H9 (cell line): ENCODE measurements around the gene ALDOA. TPM values are rescaled to one million over a fixed set of nuclear protein-coding genes. Genes with fewer than 3 reads are reported as not detected.
"Not testable (repeated sequence)": the region's sequence is repeated elsewhere in the genome, so short reads cannot be mapped to it uniquely, and the experiment has no call there.

Experiments
- DNase-seq: peaks from one replicate; pipeline ENCODE4 v3.0.0-alpha.2; 2017
- H2AFZ ChIP-seq: one replicate; pipeline ENCODE4 v1.6.1; 2013; ENCODE audit warnings: mild to moderate bottlenecking, low read length, control low read depth, moderate library complexity
- H2AK5ac ChIP-seq: 2 replicates; pipeline ENCODE4 v1.6.1; 2013; ENCODE audit warnings: low read length, control low read depth, mixed read lengths; ENCODE audit not compliant: insufficient read length
- H2BK120ac ChIP-seq: one replicate; pipeline ENCODE4 v1.6.1; 2013; ENCODE audit warnings: low read depth, mild to moderate bottlenecking, low read length, control low read depth, inconsistent platforms; ENCODE audit not compliant: poor library complexity, severe bottlenecking
- H2BK12ac ChIP-seq: 2 replicates; pipeline ENCODE4 v1.6.1; 2013; ENCODE audit warnings: low read length, control low read depth, mixed read lengths, low read depth; ENCODE audit not compliant: insufficient read length
- H2BK15ac ChIP-seq: 2 replicates; pipeline ENCODE4 v1.6.1; 2013; ENCODE audit warnings: low read depth, low read length, control low read depth
- H2BK20ac ChIP-seq: one replicate; pipeline ENCODE4 v1.6.1; 2013; ENCODE audit warnings: low read depth, mild to moderate bottlenecking, low read length, control low read depth, inconsistent platforms; ENCODE audit not compliant: poor library complexity, severe bottlenecking
- H2BK5ac ChIP-seq: 2 replicates; pipeline ENCODE4 v1.6.1; 2013; ENCODE audit warnings: low read length, control low read depth, mixed read lengths; ENCODE audit not compliant: insufficient read length
- H3K14ac ChIP-seq: 2 replicates; pipeline ENCODE4 v1.6.1; 2013; ENCODE audit warnings: low read length, control low read depth; ENCODE audit not compliant: insufficient read depth
- H3K18ac ChIP-seq: 2 replicates; pipeline ENCODE4 v1.6.1; 2013; ENCODE audit warnings: low read depth, mild to moderate bottlenecking, mixed read lengths, low read length, control low read depth; ENCODE audit not compliant: insufficient read length
- H3K23ac ChIP-seq: 2 replicates; pipeline ENCODE4 v1.6.1; 2013; ENCODE audit warnings: low read length, control low read depth, mixed read lengths, low read depth; ENCODE audit not compliant: insufficient read length
- H3K23me2 ChIP-seq: 2 replicates; pipeline ENCODE4 v1.6.1; 2013; ENCODE audit warnings: low read depth, mild to moderate bottlenecking, mixed read lengths, low read length, control low read depth; ENCODE audit not compliant: insufficient read length, poor library complexity, severe bottlenecking
- H3K27ac ChIP-seq: 2 replicates; pipeline ENCODE4 v1.5.1; 2013; ENCODE audit warnings: low read length, control low read depth, mixed read lengths, low read depth; ENCODE audit not compliant: insufficient read length
- H3K27me3 ChIP-seq: 2 replicates; pipeline ENCODE4 v1.6.1; 2013; ENCODE audit warnings: low read length, control low read depth, inconsistent platforms; ENCODE audit not compliant: insufficient read depth
- H3K4ac ChIP-seq: 2 replicates; pipeline ENCODE4 v1.6.1; 2013; ENCODE audit warnings: low read depth, mild to moderate bottlenecking, control low read depth, inconsistent platforms, low read length, moderate library complexity
- H3K4me1 ChIP-seq: 2 replicates; pipeline ENCODE4 v1.6.1; 2013; ENCODE audit warnings: low read length, control low read depth, inconsistent platforms; ENCODE audit not compliant: insufficient read depth
- H3K4me2 ChIP-seq: 2 replicates; pipeline ENCODE4 v1.6.1; 2013; ENCODE audit warnings: low read length, control low read depth, mixed read lengths; ENCODE audit not compliant: insufficient read length, insufficient read depth
- H3K56ac ChIP-seq: 2 replicates; pipeline ENCODE4 v1.6.1; 2013; ENCODE audit warnings: low read depth, mild to moderate bottlenecking, mixed read lengths, low read length, control low read depth; ENCODE audit not compliant: insufficient read length
- H3K79me1 ChIP-seq: 2 replicates; pipeline ENCODE4 v1.6.1; 2013; ENCODE audit warnings: low read depth, mild to moderate bottlenecking, moderate library complexity, low read length, control low read depth, inconsistent platforms; ENCODE audit not compliant: insufficient read depth, poor library complexity, severe bottlenecking
- H3K79me2 ChIP-seq: 2 replicates; pipeline ENCODE4 v1.6.1; 2013; ENCODE audit warnings: low read length, control low read depth, inconsistent platforms; ENCODE audit not compliant: insufficient read depth
- H3K9ac ChIP-seq: 2 replicates; pipeline ENCODE4 v1.6.1; 2013; ENCODE audit warnings: low read length, control low read depth, mixed read lengths; ENCODE audit not compliant: insufficient read length; ENCODE audit errors: extremely low read depth
- H3K9me3 ChIP-seq: one replicate; pipeline ENCODE4 v1.6.1; 2013; ENCODE audit warnings: low read depth, low read length, inconsistent platforms; ENCODE audit not compliant: control insufficient read depth
- H3T11ph ChIP-seq: one replicate; pipeline ENCODE4 v1.6.1; 2013; ENCODE audit warnings: mild to moderate bottlenecking, low read length, control low read depth, inconsistent platforms
- H4K20me1 ChIP-seq: one replicate; pipeline ENCODE4 v1.6.1; 2013; ENCODE audit not compliant: control insufficient read depth, insufficient read length, insufficient read depth
- H4K5ac ChIP-seq: 2 replicates; pipeline ENCODE4 v1.6.1; 2013; ENCODE audit warnings: low read depth, mild to moderate bottlenecking, mixed read lengths, low read length, control low read depth; ENCODE audit not compliant: insufficient read length
- H4K8ac ChIP-seq: replicated peaks from 2 replicates; pipeline ENCODE4 v1.6.1; 2013; ENCODE audit warnings: low read length, control low read depth, mixed read lengths, low read depth; ENCODE audit not compliant: insufficient read length
- H4K91ac ChIP-seq: 2 replicates; pipeline ENCODE4 v1.6.1; 2013; ENCODE audit warnings: low read depth, mild to moderate bottlenecking, moderate library complexity, mixed read lengths, low read length, control low read depth; ENCODE audit not compliant: insufficient read length
- H3K27ac Mint-ChIP-seq, 3 experiments: 2 replicates in 2 of 3; 3 replicates in 1 of 3; pipeline ENCODE4 v1.8.0; 2020 to 2021; ENCODE audit warnings: mixed read lengths in 3 of 3, mild to moderate bottlenecking in 1 of 3, moderate library complexity in 1 of 3
- H3K27me3 Mint-ChIP-seq: 2 replicates; pipeline ENCODE4 v1.8.0; 2021; ENCODE audit warnings: low read depth, mild to moderate bottlenecking, moderate library complexity, mixed read lengths
- H3K36me3 Mint-ChIP-seq, 3 experiments: 2 replicates in 2 of 3; 3 replicates in 1 of 3; pipeline ENCODE4 v1.8.0; 2020 to 2021; ENCODE audit warnings: low read depth in 3 of 3, mixed read lengths in 3 of 3; ENCODE audit not compliant: insufficient read depth in 1 of 3
- H3K4me1 Mint-ChIP-seq, 2 experiments: 2 replicates each; pipeline ENCODE4 v1.8.0; 2020; ENCODE audit warnings: mixed read lengths in 2 of 2
- H3K4me3 Mint-ChIP-seq, 2 experiments: 2 replicates in 1 of 2; 3 replicates in 1 of 2; pipeline ENCODE4 v1.8.0; 2020 to 2021; ENCODE audit warnings: mild to moderate bottlenecking in 2 of 2, mixed read lengths in 2 of 2, moderate library complexity in 1 of 2
- H3K9me3 Mint-ChIP-seq, 2 experiments: 2 replicates in 1 of 2; 3 replicates in 1 of 2; pipeline ENCODE4 v1.8.0; 2020; ENCODE audit warnings: mild to moderate bottlenecking in 2 of 2, mixed read lengths in 2 of 2, moderate library complexity in 1 of 2
- WGBS: extraction: QIAGEN DNeasy Blood & Tissue Kit; methylation state at CpG from one replicate; pipeline ENCODE4 v1.1.7; 2013; ENCODE audit warnings: missing lambda C conversion rate, low lambda C conversion rate, mixed read lengths; ENCODE audit not compliant: insufficient read length; ENCODE audit errors: extremely low coverage; 5-methylcytosine and 5-hydroxymethylcytosine counted together
- total RNA-seq: library from RNA; stranded (reverse); gene quantifications from 2 replicates; pipeline ENCODE4 v1.2.1, GENCODE V29; 2021
- TF ChIP-seq, protein P1 (sequence below): fragments of 200-600 bp; sonication (generic); conservative IDR thresholded peaks from 3 replicates; pipeline ENCODE4 v1.8.0; 2021; ENCODE audit warnings: antibody characterized with exemption, mild to moderate bottlenecking

The ALDOA gene
- total RNA-seq, 1 experiment from 2014 or later: 1,356 TPM

DNA sequence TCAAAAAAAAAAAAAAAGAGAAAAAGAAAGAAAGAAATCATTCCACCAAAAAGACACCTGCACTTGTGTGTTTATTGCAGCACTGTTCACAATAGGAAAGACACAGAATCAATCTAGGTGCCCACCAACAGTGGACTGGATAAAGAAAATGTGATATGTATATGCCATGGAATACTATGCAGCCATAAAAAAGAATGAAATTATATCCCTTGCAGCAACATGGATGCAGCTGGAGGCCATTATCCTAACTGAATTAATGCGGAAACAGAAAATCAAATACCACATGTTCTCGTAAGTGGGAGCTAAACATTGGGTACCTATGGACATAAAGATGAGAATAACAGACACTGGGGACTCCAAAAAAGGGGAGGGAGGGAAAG lies 48.3 kb upstream of the ALDOA start:
- no peak overlapping the region for H3K9ac ChIP-seq
- H2BK20ac ChIP-seq: no peak overlapping the region
- Mint-ChIP-seq H3K27me3 (peaks cover 9% of the 10 kb centered on the region), H3K36me3 (peaks cover 0 to 4% (median 2%) of the 10 kb centered on the region in 3 experiments; a peak in 3 of 7 replicates), H3K9me3 (no peaks in the 10 kb centered on the region), H3K4me3 (no peak overlapping the region), H3K27ac (no peak overlapping the region), H3K4me1 (peaks cover under 1% of the 10 kb centered on the region in 2 experiments)
- H3K79me2 ChIP-seq: no peaks in the 10 kb centered on the region
- H2BK15ac ChIP-seq: no peak overlapping the region
- no peak overlapping the region for H3K14ac ChIP-seq
- H2AK5ac ChIP-seq: no peak overlapping the region
- H2BK120ac ChIP-seq: no peak overlapping the region
- no peak overlapping the region for H3K56ac ChIP-seq
- no peaks in the 10 kb centered on the region for H3K9me3 ChIP-seq
- no peak overlapping the region for H3K4ac ChIP-seq
- no CpG with 5 or more reads among the region's 2 CpGs for WGBS
- no peak overlapping the region for H2BK12ac ChIP-seq
- no peak overlapping the region for H3K27ac ChIP-seq
- H3K23me2 ChIP-seq: peaks cover 4% of the 10 kb centered on the region
- no peak for DNase-seq
- H4K91ac ChIP-seq: no peak overlapping the region
- no peaks in the 10 kb centered on the region for H3K4me1 ChIP-seq
- no peak overlapping the region for H3K23ac ChIP-seq
- H2BK5ac ChIP-seq: no peak overlapping the region
- no peak overlapping the region for H2AFZ ChIP-seq
- no peaks in the 10 kb centered on the region; the same call in 1 of the 2 replicates for H3K27me3 ChIP-seq
- no peaks in the 10 kb centered on the region for H4K20me1 ChIP-seq
- H3K4me2 ChIP-seq: no peak overlapping the region
- H3K79me1 ChIP-seq: no peaks in the 10 kb centered on the region
- no peak overlapping the region for H4K5ac ChIP-seq
- no peak overlapping the region for H4K8ac ChIP-seq
- no peak overlapping the region for H3T11ph ChIP-seq
- no peak overlapping the region for H3K18ac ChIP-seq
- TF ChIP-seq, protein P1, sequence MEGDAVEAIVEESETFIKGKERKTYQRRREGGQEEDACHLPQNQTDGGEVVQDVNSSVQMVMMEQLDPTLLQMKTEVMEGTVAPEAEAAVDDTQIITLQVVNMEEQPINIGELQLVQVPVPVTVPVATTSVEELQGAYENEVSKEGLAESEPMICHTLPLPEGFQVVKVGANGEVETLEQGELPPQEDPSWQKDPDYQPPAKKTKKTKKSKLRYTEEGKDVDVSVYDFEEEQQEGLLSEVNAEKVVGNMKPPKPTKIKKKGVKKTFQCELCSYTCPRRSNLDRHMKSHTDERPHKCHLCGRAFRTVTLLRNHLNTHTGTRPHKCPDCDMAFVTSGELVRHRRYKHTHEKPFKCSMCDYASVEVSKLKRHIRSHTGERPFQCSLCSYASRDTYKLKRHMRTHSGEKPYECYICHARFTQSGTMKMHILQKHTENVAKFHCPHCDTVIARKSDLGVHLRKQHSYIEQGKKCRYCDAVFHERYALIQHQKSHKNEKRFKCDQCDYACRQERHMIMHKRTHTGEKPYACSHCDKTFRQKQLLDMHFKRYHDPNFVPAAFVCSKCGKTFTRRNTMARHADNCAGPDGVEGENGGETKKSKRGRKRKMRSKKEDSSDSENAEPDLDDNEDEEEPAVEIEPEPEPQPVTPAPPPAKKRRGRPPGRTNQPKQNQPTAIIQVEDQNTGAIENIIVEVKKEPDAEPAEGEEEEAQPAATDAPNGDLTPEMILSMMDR: no peak

GRCh38 chr16:30017937-30018336 lies 47.6 kb upstream of the ALDOA start:
- H2BK20ac ChIP-seq, H3K9me3 ChIP-seq, DNase-seq, H3K23ac ChIP-seq, H3K4me1 Mint-ChIP-seq, H3K9me3 Mint-ChIP-seq, H2BK12ac ChIP-seq, H3K4me2 ChIP-seq, H3K79me1 ChIP-seq, H3K27me3 Mint-ChIP-seq, H3K23me2 ChIP-seq, H2AK5ac ChIP-seq, H3K56ac ChIP-seq, H3K27me3 ChIP-seq, H3K14ac ChIP-seq, H2BK15ac ChIP-seq, H3K4me1 ChIP-seq, H2AFZ ChIP-seq, H3K36me3 Mint-ChIP-seq, H3K4ac ChIP-seq, H3K79me2 ChIP-seq, H4K5ac ChIP-seq, H4K20me1 ChIP-seq, H3K27ac Mint-ChIP-seq, H2BK5ac ChIP-seq, H3K4me3 Mint-ChIP-seq, H3K18ac ChIP-seq, H2BK120ac ChIP-seq, H3K9ac ChIP-seq, H3T11ph ChIP-seq, H3K27ac ChIP-seq, H4K91ac ChIP-seq, H4K8ac ChIP-seq: not testable (repeated sequence)
- no CpG with 5 or more reads among the region's 4 CpGs for WGBS
